LNCaP clone FGC (cell line): ENCODE measurements around the gene PCTP.

ENCODE experiments used
- DNase-seq: peaks from one replicate; pipeline ENCODE4 v3.0.0-alpha.2; 2011; ENCODE audit warnings: low read depth
- H3K4me3 ChIP-seq: 2 replicates; pipeline ENCODE4 v1.5.1; 2011; ENCODE audit warnings: mild to moderate bottlenecking, low read depth, low read length, control low read depth
- CTCF ChIP-seq: IDR thresholded peaks from 2 replicates; pipeline ENCODE4 v1.5.1; 2012; ENCODE audit warnings: mild to moderate bottlenecking; ENCODE audit not compliant: control insufficient read depth, insufficient read depth; ENCODE audit errors: extremely low read depth

Gene PCTP

DNA sequence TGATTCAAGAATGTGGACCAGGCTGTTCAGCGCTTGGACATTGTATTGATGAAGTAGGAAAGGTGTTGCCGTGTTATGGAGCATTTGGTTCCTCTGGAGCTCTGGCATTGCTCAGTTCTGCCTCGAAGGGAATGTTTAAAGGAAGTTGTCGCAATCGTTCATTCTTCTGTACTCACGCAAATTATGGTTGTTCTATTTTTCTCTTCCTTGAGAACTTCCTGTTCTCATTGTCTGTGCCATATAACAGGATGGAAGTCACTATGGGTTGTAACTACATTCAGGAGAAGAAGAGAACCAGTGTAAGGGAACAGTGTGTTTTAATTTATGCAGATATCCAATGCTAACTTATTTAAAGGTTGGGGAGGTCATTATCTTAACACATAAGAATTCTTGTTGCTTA lies 13.0 kb downstream of the PCTP start:
- no peak for TF ChIP-seq CTCF
- no peak overlapping the region for H3K4me3 ChIP-seq
- DNase-seq = no peak

DNA sequence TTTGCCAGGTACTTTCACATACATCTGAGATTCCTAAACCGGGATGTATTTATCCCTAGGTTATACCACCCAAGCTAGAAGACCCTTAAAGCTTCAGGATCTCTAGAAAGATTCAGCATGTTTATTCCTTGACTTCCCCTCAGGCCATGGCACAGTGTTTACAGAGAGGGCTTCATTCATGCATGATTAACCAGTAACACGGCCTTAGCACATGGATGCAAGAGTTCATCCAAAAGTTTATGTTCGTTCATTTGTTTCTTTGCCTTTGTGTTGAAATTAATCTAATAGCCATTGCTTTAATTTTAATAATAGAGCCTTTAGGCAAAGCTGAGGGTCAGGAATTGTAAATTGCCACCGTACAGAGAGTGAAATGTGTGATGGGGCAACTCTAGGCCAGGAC lies 13.8 kb downstream of the PCTP start:
- no peak for DNase-seq
- no peak overlapping the region for H3K4me3 ChIP-seq
- no peak for TF ChIP-seq CTCF

DNA sequence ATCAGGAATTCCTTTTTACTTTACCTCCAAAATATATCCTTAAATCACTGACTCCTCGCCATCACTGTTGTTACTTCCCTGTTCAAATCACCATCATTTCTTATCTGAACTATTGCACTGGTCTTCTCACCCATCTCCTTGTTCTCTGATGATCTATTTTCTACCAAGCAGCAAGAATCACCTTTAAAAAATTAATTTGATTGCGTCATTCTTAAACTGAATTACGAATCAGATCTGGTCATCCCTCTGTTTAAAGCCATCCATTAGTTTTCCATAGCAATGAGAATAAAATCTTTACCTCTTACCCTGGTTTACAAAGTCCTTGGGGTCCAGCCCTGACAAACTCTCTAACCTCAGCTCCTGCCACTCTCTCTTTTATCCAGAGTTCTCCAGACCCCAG lies 14.6 kb downstream of the PCTP start:
- DNase-seq = no peak
- no peak for TF ChIP-seq CTCF
- H3K4me3 ChIP-seq = no peak overlapping the region

GRCh38 chr17:55768936-55769624 lies 18.2 kb downstream of the PCTP start:
- TF ChIP-seq CTCF = no peak
- H3K4me3 ChIP-seq = no peak overlapping the region
- no peak for DNase-seq

GRCh38 chr17:55769625-55770000 lies 18.8 kb downstream of the PCTP start:
- TF ChIP-seq CTCF = no peak
- no peak overlapping the region for H3K4me3 ChIP-seq
- no peak for DNase-seq

DNA sequence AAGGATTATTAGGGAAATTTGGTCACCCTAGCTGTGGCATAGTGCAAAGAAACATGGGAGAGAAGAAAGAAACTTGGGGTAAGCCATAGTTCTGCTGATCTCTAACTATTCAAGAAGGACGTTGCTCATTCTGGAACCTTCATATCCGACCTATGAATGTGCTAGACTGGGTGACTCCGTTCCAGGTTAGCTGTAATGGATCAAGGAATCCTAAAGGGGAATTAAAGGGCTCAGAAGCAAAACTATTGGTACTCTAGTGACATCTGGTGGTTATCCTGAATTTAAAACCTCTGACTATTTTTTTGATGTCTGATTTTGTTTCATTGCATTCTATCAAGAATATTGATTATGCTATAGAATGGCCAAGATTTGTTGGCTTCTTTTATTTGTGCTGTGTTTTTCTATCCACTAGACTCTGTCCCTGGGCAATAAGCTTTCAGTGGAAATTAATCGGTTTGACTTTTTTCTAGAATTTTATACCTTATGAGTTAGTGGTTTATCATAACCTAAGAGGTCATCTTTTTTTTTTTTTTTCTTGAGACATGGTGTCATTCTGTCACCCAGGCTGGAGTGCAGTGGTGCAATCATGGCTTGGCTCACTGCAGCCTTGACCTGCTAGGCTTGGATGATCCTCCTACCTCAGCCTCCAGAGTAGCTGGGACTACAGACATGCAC lies 19.5 kb downstream of the PCTP start:
- DNase-seq = no peak
- peak; percentile 43 for TF ChIP-seq CTCF
- H3K4me3 ChIP-seq = no peak overlapping the region

DNA sequence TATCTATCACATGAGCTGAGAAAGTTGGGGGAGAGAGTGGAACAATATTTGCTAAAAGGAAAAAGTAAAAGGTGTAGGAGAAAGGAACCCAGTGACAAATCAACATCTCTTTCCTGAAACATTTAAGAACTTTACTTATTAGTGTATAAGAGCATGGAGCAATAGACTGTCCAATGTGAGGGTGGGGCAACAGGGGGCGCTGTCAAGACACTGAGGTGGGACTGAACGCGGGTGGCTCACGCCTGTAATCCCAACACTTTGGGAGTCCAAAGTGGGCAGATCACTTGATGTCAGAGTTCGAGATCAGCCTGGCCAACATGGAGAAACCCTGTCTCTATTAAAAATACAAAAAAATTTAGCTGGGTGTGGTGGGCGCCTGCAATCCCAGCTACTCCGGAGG lies 21.2 kb downstream of the PCTP start:
- no peak for DNase-seq
- no peak for TF ChIP-seq CTCF
- no peak overlapping the region for H3K4me3 ChIP-seq
